Measurements from ENCODE around the gene AOAH. TPM values are rescaled to one million over a fixed set of nuclear protein-coding genes. Genes with fewer than 3 reads are reported as not detected.

AOAH gene
- total RNA-seq: 0.57 TPM in 1 of 2 replicates, not detected in the other

GRCh38 chr7:36723951-36724664 lies at the start of gene AOAH:
AOAH (minus strand) TSS chr7:36724494; CDS start chr7:36724148, 346 bp downstream.

All from bladder microvascular endothelial cell (primary cell).